Measurements from ENCODE around the gene SUN2. TPM values are rescaled to one million over a fixed set of nuclear protein-coding genes. Genes with fewer than 3 reads are reported as not detected.
A peak's percentile ranks its signal among the peaks of the same experiment; 100 is the strongest.

SUN2 gene
- polyA plus RNA-seq, 3 donors, result 95.8 to 159 (median 97.8) TPM

DNA sequence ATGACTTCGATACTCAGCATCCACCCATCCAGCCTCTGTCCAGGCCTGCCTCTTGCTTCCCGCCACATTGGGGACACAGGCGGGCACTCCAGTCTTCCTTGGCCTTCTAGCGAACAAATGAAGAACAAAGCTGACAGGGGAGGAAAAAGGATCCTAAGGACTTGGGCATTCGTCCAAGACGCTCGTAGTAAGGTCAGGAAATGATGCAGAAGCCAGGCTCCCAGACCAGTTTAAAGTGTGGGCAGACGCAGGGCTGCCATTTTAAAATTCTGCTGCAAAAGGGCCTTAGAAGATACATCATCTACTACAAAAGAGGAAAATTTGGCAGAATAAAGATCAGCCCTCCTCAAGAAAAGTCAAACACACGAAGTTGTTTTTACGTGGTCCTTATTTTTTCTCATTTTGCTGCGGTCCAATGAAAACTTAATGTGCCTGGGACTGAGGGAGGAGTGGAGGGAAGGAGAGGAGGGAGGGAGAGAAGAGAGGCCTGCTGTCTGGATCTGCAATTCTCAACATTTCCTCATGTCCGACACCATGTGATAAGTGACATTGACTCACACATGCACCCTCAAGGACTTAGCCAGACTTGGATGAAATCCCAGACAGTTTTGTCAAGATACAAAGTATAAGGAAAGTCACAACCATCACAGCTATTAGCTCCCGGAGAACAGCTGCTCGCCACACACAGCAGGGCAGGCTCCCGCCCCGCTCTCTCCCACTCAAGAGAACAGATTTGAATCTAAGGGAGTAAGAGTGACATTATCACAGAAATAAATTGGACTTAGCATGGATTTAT is 32.4 kb upstream of the SUN2 start:
- Histone ChIP-seq H3K4me1 (ENCODE audit: control insufficient read depth in 1 of 2, insufficient read depth in 2 of 2, low read length in 2 of 2) (peaks cover 4% of the 10 kb centered on the region in 2 donors), H3K9ac (ENCODE audit: insufficient read depth, low read length, poor library complexity, severe bottlenecking) (no peak overlapping the region), H3K9me3 (replicated peaks in 1 of 2; ENCODE audit: control insufficient read depth in 1 of 2, insufficient read depth in 1 of 2, low read length in 2 of 2) (no peaks in the 10 kb centered on the region), H3K79me2 (ENCODE audit: insufficient read depth, low read length) (peaks cover under 1% of the 10 kb centered on the region), H3K4me3 (replicated peaks in 1 of 3; ENCODE audit: low read depth in 2 of 3, low read length in 3 of 3) (no peak overlapping the region), H2AFZ (ENCODE audit: insufficient read depth, low read depth, low read length, poor library complexity, severe bottlenecking) (no peak overlapping the region), H3K27me3 (ENCODE audit: control insufficient read depth in 2 of 2, insufficient read depth in 2 of 2, low read length in 2 of 2) (no peaks in the 10 kb centered on the region), H3K4me2 (replicated peaks; ENCODE audit: extremely low read depth, low read length, poor library complexity, severe bottlenecking) (no peak overlapping the region), H3K27ac (ENCODE audit: low read depth in 1 of 2, low read length in 2 of 2) (no peak overlapping the region), H3K36me3 (replicated peaks in 1 of 2; ENCODE audit: control insufficient read depth in 1 of 2, insufficient read depth in 2 of 2, low read length in 2 of 2) (peaks cover 6 to 10% of the 10 kb centered on the region in 2 donors), H4K20me1 (ENCODE audit: insufficient read depth, low read length) (no peaks in the 10 kb centered on the region)
- Mint-ChIP-seq H3K36me3 (peaks cover 5% of the 10 kb centered on the region in 2 donors), H3K9me3 (no peaks in the 10 kb centered on the region), H3K4me1 (peaks cover 14% of the 10 kb centered on the region), H3K27ac (peak overlapping the region in 1 of 7 donors; percentile 49), H3K27me3 (ENCODE audit: low read depth in 3 of 3) (peaks cover 0 to 3% (median 2%) of the 10 kb centered on the region in 3 donors), H3K4me3 (no peak overlapping the region)
- DNase-seq, result no peak
- 59% methylated on average over 7 of the region's 16 CpGs for WGBS (ENCODE audit: insufficient coverage)
- intact Hi-C loops (cut with micrococcal nuclease), result no loop called here
- TF ChIP-seq, protein P1, sequence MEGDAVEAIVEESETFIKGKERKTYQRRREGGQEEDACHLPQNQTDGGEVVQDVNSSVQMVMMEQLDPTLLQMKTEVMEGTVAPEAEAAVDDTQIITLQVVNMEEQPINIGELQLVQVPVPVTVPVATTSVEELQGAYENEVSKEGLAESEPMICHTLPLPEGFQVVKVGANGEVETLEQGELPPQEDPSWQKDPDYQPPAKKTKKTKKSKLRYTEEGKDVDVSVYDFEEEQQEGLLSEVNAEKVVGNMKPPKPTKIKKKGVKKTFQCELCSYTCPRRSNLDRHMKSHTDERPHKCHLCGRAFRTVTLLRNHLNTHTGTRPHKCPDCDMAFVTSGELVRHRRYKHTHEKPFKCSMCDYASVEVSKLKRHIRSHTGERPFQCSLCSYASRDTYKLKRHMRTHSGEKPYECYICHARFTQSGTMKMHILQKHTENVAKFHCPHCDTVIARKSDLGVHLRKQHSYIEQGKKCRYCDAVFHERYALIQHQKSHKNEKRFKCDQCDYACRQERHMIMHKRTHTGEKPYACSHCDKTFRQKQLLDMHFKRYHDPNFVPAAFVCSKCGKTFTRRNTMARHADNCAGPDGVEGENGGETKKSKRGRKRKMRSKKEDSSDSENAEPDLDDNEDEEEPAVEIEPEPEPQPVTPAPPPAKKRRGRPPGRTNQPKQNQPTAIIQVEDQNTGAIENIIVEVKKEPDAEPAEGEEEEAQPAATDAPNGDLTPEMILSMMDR (IDR thresholded peaks at IDR 0.05), result no peak

- H3K79me2 ChIP-seq (ENCODE audit: insufficient read depth, low read length), result no peaks in the 10 kb centered on the region
- DNase-seq, result no peak
- peaks cover 6 to 10% of the 10 kb centered on the region in 2 donors for H3K36me3 ChIP-seq (replicated peaks in 1 of 2; ENCODE audit: control insufficient read depth in 1 of 2, insufficient read depth in 2 of 2, low read length in 2 of 2)
- Mint-ChIP-seq H3K27me3 (ENCODE audit: low read depth in 3 of 3) (peaks cover 0 to 3% (median 2%) of the 10 kb centered on the region in 3 donors), H3K27ac (peak overlapping the region in 1 of 7 donors; percentile 26), H3K36me3 (peaks cover 11 to 12% of the 10 kb centered on the region in 2 donors), H3K4me1 (peaks cover 24% of the 10 kb centered on the region), H3K4me3 (no peak overlapping the region), H3K9me3 (no peaks in the 10 kb centered on the region)
- H3K4me2 ChIP-seq (replicated peaks; ENCODE audit: extremely low read depth, low read length, poor library complexity, severe bottlenecking), result no peak overlapping the region
- H3K27ac ChIP-seq (ENCODE audit: low read depth in 1 of 2, low read length in 2 of 2), result no peak overlapping the region
- H4K20me1 ChIP-seq (ENCODE audit: insufficient read depth, low read length), result no peaks in the 10 kb centered on the region
- no peaks in the 10 kb centered on the region for H3K27me3 ChIP-seq (ENCODE audit: control insufficient read depth in 2 of 2, insufficient read depth in 2 of 2, low read length in 2 of 2)
- H3K9ac ChIP-seq (ENCODE audit: insufficient read depth, low read length, poor library complexity, severe bottlenecking), result no peak overlapping the region
- H3K9me3 ChIP-seq (replicated peaks in 1 of 2; ENCODE audit: control insufficient read depth in 1 of 2, insufficient read depth in 1 of 2, low read length in 2 of 2), result no peaks in the 10 kb centered on the region
- TF ChIP-seq, protein P1 (IDR thresholded peaks at IDR 0.05), result no peak
- no peak overlapping the region for H3K4me3 ChIP-seq (replicated peaks in 1 of 3; ENCODE audit: low read depth in 2 of 3, low read length in 3 of 3)
- WGBS (ENCODE audit: insufficient coverage), result 100% methylated on average over 1 of the region's 3 CpGs
- H2AFZ ChIP-seq (ENCODE audit: insufficient read depth, low read depth, low read length, poor library complexity, severe bottlenecking), result no peak overlapping the region
- H3K4me1 ChIP-seq (ENCODE audit: control insufficient read depth in 1 of 2, insufficient read depth in 2 of 2, low read length in 2 of 2), result peaks cover 12 to 15% of the 10 kb centered on the region in 2 donors
- intact Hi-C loops (cut with micrococcal nuclease), result no loop called here
Measured at GRCh38 chr22:38786631-38787030, 30.8 kb upstream of the SUN2 start.
